ENCODE measurements around the gene ABCA13.

Gene ABCA13

GRCh38 chr7:48259463-48260280 is 88.4 kb downstream of the ABCA13 start:
- TF ChIP-seq EZH2phosphoT487 (IDR thresholded peaks at IDR 0.05; ENCODE audit: borderline replicate concordance, low read length): no peak
- TF ChIP-seq CTCF (IDR thresholded peaks at IDR 0.05; ENCODE audit: low read depth, low read length, poor library complexity, severe bottlenecking): no peak
- H3K79me2 ChIP-seq (ENCODE audit: control insufficient read depth, low read length): no peaks in the 10 kb centered on the region
- H3K9me3 ChIP-seq (ENCODE audit: control insufficient read depth, insufficient read depth, low read length): no peaks in the 10 kb centered on the region
- H3F3A ChIP-seq (ENCODE audit: control insufficient read depth, insufficient read depth): no peaks in the 10 kb centered on the region
- no peaks in the 10 kb centered on the region for H3K9me2 ChIP-seq (replicated peaks; ENCODE audit: control insufficient read depth, low read length)
- H4K20me1 ChIP-seq (ENCODE audit: control insufficient read depth, insufficient read depth, low read depth, low read length): no peaks in the 10 kb centered on the region
- no peak overlapping the region for H3K27ac ChIP-seq (ENCODE audit: low read depth, low read length)
- H3K4me1 ChIP-seq (ENCODE audit: control insufficient read depth, low read length): no peaks in the 10 kb centered on the region
- H3K4me3 ChIP-seq (ENCODE audit: low read length): no peak overlapping the region
- no peaks in the 10 kb centered on the region for H3K36me3 ChIP-seq (ENCODE audit: control insufficient read depth, low read length)
- no peaks in the 10 kb centered on the region for H3K27me3 ChIP-seq (ENCODE audit: control insufficient read depth, low read length)
- H3K4me2 ChIP-seq (ENCODE audit: low read length): no peak overlapping the region

- Histone ChIP-seq H3K27ac (ENCODE audit: low read depth, low read length) (no peak overlapping the region), H3K36me3 (ENCODE audit: control insufficient read depth, low read length) (no peaks in the 10 kb centered on the region), H4K20me1 (ENCODE audit: control insufficient read depth, insufficient read depth, low read depth, low read length) (no peaks in the 10 kb centered on the region), H3F3A (ENCODE audit: control insufficient read depth, insufficient read depth) (no peaks in the 10 kb centered on the region), H3K79me2 (ENCODE audit: control insufficient read depth, low read length) (no peaks in the 10 kb centered on the region), H3K4me2 (ENCODE audit: low read length) (no peak overlapping the region), H3K9me3 (ENCODE audit: control insufficient read depth, insufficient read depth, low read length) (no peaks in the 10 kb centered on the region), H3K9me2 (replicated peaks; ENCODE audit: control insufficient read depth, low read length) (no peaks in the 10 kb centered on the region), H3K4me3 (ENCODE audit: low read length) (no peak overlapping the region), H3K4me1 (ENCODE audit: control insufficient read depth, low read length) (no peaks in the 10 kb centered on the region), H3K27me3 (ENCODE audit: control insufficient read depth, low read length) (no peaks in the 10 kb centered on the region)
- no peak for TF ChIP-seq EZH2phosphoT487 (IDR thresholded peaks at IDR 0.05; ENCODE audit: borderline replicate concordance, low read length)
- no peak for TF ChIP-seq CTCF (IDR thresholded peaks at IDR 0.05; ENCODE audit: low read depth, low read length, poor library complexity, severe bottlenecking)
Observed at GRCh38 chr7:48261696-48262095, 90.4 kb downstream of the ABCA13 start.

GRCh38 chr7:48262606-48263310 is 91.5 kb downstream of the ABCA13 start:
- H3F3A ChIP-seq (ENCODE audit: control insufficient read depth, insufficient read depth): no peaks in the 10 kb centered on the region
- H3K9me2 ChIP-seq (replicated peaks; ENCODE audit: control insufficient read depth, low read length): no peaks in the 10 kb centered on the region
- H3K4me2 ChIP-seq (ENCODE audit: low read length): no peak overlapping the region
- no peaks in the 10 kb centered on the region for H3K27me3 ChIP-seq (ENCODE audit: control insufficient read depth, low read length)
- H3K4me3 ChIP-seq (ENCODE audit: low read length): no peak overlapping the region
- H3K27ac ChIP-seq (ENCODE audit: low read depth, low read length): no peak overlapping the region
- TF ChIP-seq CTCF (IDR thresholded peaks at IDR 0.05; ENCODE audit: low read depth, low read length, poor library complexity, severe bottlenecking) (no peak), EZH2phosphoT487 (IDR thresholded peaks at IDR 0.05; ENCODE audit: borderline replicate concordance, low read length) (no peak)
- H3K36me3 ChIP-seq (ENCODE audit: control insufficient read depth, low read length): no peaks in the 10 kb centered on the region
- H3K9me3 ChIP-seq (ENCODE audit: control insufficient read depth, insufficient read depth, low read length): no peaks in the 10 kb centered on the region
- H3K4me1 ChIP-seq (ENCODE audit: control insufficient read depth, low read length): no peaks in the 10 kb centered on the region
- no peaks in the 10 kb centered on the region for H3K79me2 ChIP-seq (ENCODE audit: control insufficient read depth, low read length)
- H4K20me1 ChIP-seq (ENCODE audit: control insufficient read depth, insufficient read depth, low read depth, low read length): no peaks in the 10 kb centered on the region

Data from DOHH2 (cell line).